Germinal center (tissue), 1 donor: ENCODE data around the gene ST6GALNAC4.

Experiments used
- DNase-seq: peaks from one replicate; pipeline ENCODE4 v3.0.0; 2012; ENCODE audit warnings: mixed read lengths, low spot score

Gene ST6GALNAC4

GRCh38 chr9:127929625-127929979 lies 12.8 kb upstream of the ST6GALNAC4 start:
- DNase-seq: no peak

- DNase-seq: no peak
These were observed 12.1 kb upstream of the ST6GALNAC4 start for GRCh38 chr9:127928676-127929624.

- DNase-seq: no peak
These were observed 11.3 kb upstream of the ST6GALNAC4 start for GRCh38 chr9:127927988-127928675.

- peak; percentile 84 for DNase-seq
These were observed 10.6 kb upstream of the ST6GALNAC4 start for GRCh38 chr9:127927201-127927987.

- no peak for DNase-seq
These were observed 10.0 kb upstream of the ST6GALNAC4 start for GRCh38 chr9:127926906-127927200.

GRCh38 chr9:127925959-127926905 lies 9.4 kb upstream of the ST6GALNAC4 start:
- DNase-seq: no peak

- DNase-seq: no peak
These were observed 8.0 kb upstream of the ST6GALNAC4 start for GRCh38 chr9:127924736-127925444.

GRCh38 chr9:127923771-127924170 lies 6.9 kb upstream of the ST6GALNAC4 start:
- no peak for DNase-seq

GRCh38 chr9:127923046-127923445 lies 6.2 kb upstream of the ST6GALNAC4 start:
- no peak for DNase-seq

- peak; percentile 87 for DNase-seq
These were observed 4.8 kb upstream of the ST6GALNAC4 start for GRCh38 chr9:127921557-127922120.

- DNase-seq: no peak
These were observed 4.0 kb upstream of the ST6GALNAC4 start for GRCh38 chr9:127920794-127921193.

GRCh38 chr9:127919253-127919815 lies 2.5 kb upstream of the ST6GALNAC4 start:
- DNase-seq: no peak

GRCh38 chr9:127918183-127919107 lies 1.6 kb upstream of the ST6GALNAC4 start:
- no peak for DNase-seq

- DNase-seq: peak; percentile 84
These were observed 762 bp upstream of the ST6GALNAC4 start for GRCh38 chr9:127917603-127918002.

- DNase-seq: peak; percentile 60
These were observed 781 bp downstream of the ST6GALNAC4 start for GRCh38 chr9:127915801-127916719.

- no peak for DNase-seq
These were observed 1.5 kb downstream of the ST6GALNAC4 start for GRCh38 chr9:127915325-127915752.

- no peak for DNase-seq
These were observed 3.2 kb downstream of the ST6GALNAC4 start for GRCh38 chr9:127913682-127914081.

GRCh38 chr9:127912882-127913281 lies 4.0 kb downstream of the ST6GALNAC4 start:
- no peak for DNase-seq
